Sigmoid colon (tissue), 4 donors: ENCODE results near the gene KCNE2.

Experiments used
- EP300 ChIP-seq, 4 donors: sonication (generic); formaldehyde crosslinking; IDR thresholded peaks; one replicate each; pipeline ENCODE4 v1.6.1; 2017; ENCODE audit warnings: antibody characterized with exemption in 4 of 4
- POLR2A ChIP-seq, 2 donors: fragments of 450-650 bp; IDR thresholded peaks; one replicate each; pipeline ENCODE4 v1.6.1; 2016; ENCODE audit warnings: antibody characterized with exemption in 2 of 2, mild to moderate bottlenecking in 2 of 2, moderate library complexity in 2 of 2
- POLR2AphosphoS5 ChIP-seq, 4 donors: sonication (generic); formaldehyde crosslinking; IDR thresholded peaks; one replicate each; pipeline ENCODE4 v1.6.1; 2017; ENCODE audit warnings: antibody characterized with exemption in 4 of 4
- TF ChIP-seq, protein P1 (sequence below), 4 experiments: fragments of 450-650 bp in 3 of 4; fragments of 200-600 bp in 1 of 4; IDR thresholded peaks; one replicate each; pipeline ENCODE4 v1.5.1; 2016 to 2019; ENCODE audit warnings: antibody characterized with exemption in 4 of 4, mild to moderate bottlenecking in 3 of 4, moderate library complexity in 2 of 4

DNA sequence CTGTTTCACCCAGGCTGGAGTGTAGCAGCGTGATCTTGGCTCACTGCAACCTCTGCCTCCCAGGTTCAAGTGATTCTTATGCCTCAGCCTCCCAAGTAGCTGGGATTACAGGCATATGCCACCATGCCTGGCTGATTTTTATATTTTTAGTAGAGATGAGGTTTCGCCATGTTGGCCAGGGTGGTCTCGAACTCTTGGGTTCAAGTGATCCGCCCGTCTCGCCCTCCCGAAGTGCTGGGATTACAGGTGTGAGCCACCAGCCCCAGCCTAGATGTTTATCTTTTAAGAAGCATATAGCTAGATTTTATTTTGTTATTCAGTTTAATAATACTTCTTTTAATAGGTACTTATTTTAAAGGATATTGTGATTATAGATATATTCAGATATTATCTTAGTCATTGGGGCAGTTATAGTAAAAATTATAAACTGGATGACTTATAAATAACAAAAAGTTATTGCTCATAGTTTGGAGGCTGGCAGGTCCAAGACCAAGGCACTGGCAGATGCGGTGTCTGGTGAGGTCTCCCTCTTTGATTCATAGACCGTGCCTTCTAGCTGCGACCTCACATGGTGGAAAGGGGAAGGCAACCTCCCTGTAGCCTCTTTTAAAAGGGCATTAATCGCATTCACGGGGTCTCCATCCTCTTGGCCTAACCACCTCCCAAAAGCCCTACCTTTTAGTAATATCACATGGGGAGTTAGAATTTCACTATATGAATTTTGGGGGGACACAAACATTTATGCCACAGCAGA, 3.1 kb upstream of the KCNE2 start:
- TF ChIP-seq, protein P1, sequence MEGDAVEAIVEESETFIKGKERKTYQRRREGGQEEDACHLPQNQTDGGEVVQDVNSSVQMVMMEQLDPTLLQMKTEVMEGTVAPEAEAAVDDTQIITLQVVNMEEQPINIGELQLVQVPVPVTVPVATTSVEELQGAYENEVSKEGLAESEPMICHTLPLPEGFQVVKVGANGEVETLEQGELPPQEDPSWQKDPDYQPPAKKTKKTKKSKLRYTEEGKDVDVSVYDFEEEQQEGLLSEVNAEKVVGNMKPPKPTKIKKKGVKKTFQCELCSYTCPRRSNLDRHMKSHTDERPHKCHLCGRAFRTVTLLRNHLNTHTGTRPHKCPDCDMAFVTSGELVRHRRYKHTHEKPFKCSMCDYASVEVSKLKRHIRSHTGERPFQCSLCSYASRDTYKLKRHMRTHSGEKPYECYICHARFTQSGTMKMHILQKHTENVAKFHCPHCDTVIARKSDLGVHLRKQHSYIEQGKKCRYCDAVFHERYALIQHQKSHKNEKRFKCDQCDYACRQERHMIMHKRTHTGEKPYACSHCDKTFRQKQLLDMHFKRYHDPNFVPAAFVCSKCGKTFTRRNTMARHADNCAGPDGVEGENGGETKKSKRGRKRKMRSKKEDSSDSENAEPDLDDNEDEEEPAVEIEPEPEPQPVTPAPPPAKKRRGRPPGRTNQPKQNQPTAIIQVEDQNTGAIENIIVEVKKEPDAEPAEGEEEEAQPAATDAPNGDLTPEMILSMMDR (IDR thresholded peaks at IDR 0.05): no peak
- TF ChIP-seq POLR2AphosphoS5 (IDR thresholded peaks at IDR 0.05) (no peak), POLR2A (IDR thresholded peaks at IDR 0.05) (no peak), EP300 (IDR thresholded peaks at IDR 0.05) (no peak)
